ENCODE results near the gene DYRK3. TPM values are rescaled to one million over a fixed set of nuclear protein-coding genes. Genes with fewer than 3 reads are reported as not detected.
"Not testable (repeated sequence)": the region's sequence is repeated elsewhere in the genome, so short reads cannot be mapped to it uniquely, and the experiment has no call there.

Gene DYRK3
- total RNA-seq, 4 donors from 2014 or later: 0.85 to 1.8 (median 1.0) TPM

DNA sequence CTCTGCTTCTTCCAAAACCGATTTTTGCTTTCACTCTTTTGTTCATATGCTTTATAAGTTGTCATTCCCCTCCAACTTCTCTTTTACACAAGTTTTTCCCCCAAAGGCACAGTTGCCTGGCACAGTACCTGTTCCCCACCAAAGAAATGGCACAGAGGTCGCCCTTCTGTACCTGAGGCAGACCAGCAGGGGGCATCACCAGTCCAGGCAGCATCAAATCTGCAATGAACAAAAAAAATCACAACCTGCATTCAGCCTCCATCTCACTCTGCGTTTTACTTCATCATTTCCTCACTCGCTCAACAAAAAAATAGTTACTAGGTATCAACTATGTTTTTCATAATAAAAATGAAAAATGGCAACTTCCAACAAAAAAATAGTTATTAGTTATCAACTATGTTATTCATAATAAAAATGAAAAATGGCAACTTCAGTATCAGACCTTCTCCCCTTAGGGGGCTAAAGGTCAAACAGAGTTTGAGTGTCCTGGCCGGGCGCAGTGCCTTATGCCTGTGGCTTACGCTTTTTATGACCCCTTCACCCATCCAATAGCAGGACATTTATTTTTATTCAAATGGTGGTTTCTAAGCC, 27.1 kb upstream of the DYRK3 start:
- no peak overlapping the region for H3K27ac ChIP-seq
- in situ Hi-C loops (cut with MboI; ENCODE audit: low sequenced_read_pairs in 4 of 4) (no loop called here), intact Hi-C loops (cut with DNase I; ENCODE audit: low total_unique reads) (no loop called here)
- TF ChIP-seq, protein P1, sequence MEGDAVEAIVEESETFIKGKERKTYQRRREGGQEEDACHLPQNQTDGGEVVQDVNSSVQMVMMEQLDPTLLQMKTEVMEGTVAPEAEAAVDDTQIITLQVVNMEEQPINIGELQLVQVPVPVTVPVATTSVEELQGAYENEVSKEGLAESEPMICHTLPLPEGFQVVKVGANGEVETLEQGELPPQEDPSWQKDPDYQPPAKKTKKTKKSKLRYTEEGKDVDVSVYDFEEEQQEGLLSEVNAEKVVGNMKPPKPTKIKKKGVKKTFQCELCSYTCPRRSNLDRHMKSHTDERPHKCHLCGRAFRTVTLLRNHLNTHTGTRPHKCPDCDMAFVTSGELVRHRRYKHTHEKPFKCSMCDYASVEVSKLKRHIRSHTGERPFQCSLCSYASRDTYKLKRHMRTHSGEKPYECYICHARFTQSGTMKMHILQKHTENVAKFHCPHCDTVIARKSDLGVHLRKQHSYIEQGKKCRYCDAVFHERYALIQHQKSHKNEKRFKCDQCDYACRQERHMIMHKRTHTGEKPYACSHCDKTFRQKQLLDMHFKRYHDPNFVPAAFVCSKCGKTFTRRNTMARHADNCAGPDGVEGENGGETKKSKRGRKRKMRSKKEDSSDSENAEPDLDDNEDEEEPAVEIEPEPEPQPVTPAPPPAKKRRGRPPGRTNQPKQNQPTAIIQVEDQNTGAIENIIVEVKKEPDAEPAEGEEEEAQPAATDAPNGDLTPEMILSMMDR (IDR thresholded peaks at IDR 0.05 in 4 of 5, conservative IDR thresholded peaks at IDR 0.05 in 1 of 5): peak; percentile 39 to 67 (median 52)
- no peak for TF ChIP-seq POLR2A (IDR thresholded peaks at IDR 0.05)
- peaks cover 0 to 61% of the 10 kb centered on the region in 2 donors for H3K36me3 ChIP-seq
- no peaks in the 10 kb centered on the region for H3K9me3 ChIP-seq
- ATAC-seq (no peak), DNase-seq (no peak)
- H3K4me1 ChIP-seq: peaks cover 6 to 7% of the 10 kb centered on the region in 2 donors
- no peak overlapping the region for H3K4me3 ChIP-seq
- no peaks in the 10 kb centered on the region for H3K27me3 ChIP-seq

DNA sequence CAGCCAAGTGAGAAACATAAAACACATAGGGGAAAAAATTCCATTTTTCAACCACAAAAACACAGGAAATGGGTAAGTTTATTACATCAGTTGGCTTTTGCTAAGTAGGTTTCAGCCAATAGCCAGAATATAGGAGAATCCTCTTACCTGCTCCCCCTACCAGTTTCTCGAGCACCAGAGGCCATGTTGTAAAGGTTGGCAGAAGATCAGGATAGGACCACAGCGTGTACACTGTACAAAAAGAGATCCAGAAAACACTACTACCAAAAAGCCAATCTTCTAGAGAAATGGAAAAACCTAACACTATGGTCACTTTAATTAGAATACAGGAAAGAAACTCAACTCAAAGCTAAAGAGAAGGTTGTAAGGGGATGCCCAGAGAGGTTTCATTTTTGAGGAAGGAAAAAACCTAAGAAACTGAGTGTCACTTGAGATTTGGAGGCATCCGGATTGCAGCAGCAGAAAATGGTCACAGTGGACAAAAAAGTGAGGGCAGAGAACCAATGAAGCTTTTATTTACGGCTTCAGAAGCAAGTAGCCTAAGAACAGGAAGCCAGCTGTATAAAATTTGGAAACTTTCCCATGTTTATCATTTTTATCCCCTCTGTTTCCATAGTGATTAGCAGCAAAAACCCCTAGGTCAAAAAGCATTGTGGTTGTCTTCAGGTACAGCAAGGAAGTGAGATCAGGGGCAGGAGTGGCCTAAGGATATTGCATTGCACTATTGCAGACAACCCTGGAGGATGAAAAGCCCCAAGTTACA, 25.9 kb upstream of the DYRK3 start:
- in situ Hi-C loops (cut with MboI; ENCODE audit: low sequenced_read_pairs in 4 of 4): no loop called here
- peaks cover 6 to 7% of the 10 kb centered on the region in 2 donors for H3K4me1 ChIP-seq
- intact Hi-C loops (cut with DNase I; ENCODE audit: low total_unique reads): no loop called here
- ATAC-seq (no peak), DNase-seq (no peak)
- H3K9me3 ChIP-seq: no peaks in the 10 kb centered on the region
- H3K36me3 ChIP-seq: peaks cover 0 to 49% of the 10 kb centered on the region in 2 donors
- no peak for TF ChIP-seq POLR2A (IDR thresholded peaks at IDR 0.05)
- TF ChIP-seq, protein P1 (IDR thresholded peaks at IDR 0.05 in 4 of 5, conservative IDR thresholded peaks at IDR 0.05 in 1 of 5): no peak
- no peaks in the 10 kb centered on the region for H3K27me3 ChIP-seq
- no peak overlapping the region for H3K27ac ChIP-seq
- H3K4me3 ChIP-seq: no peak overlapping the region

DNA sequence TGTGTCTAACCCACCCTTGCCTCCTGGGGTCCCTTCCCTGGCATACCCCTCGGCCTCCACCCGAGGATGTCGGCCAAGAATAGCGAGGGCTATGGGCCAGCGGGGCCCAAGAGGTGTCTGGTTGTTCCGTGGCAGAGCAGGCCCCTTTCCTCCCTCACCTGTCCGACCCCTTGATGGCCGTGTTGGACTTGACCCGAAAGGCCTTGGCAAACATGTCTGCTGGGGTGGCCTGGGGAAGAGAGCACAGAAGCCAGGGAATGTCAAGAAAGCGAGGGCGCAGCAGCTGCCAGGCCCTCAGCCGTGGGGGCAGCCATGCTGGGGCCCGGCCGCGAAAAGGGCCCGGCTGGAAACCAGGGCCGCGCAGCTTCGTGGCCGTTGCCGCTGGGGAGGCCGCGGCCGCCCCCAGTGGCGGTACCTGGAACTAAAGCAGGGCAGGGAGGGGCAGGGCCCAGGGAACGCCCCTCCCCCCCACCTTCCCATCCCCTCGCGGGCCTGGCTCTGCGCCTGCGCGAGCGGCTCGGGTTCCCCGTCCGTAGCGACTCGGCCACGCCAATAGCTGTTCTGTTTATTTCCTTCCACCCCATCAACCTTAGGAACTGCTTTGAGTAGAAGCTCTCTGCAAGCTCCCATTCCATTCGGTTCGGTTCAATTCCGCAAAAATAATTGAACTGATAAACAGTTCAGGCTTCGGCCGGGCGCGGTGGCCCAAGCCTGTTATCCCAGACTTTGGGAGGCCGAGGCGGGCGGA, 23.0 kb upstream of the DYRK3 start, which contains the start of gene EIF2D:
TSS of gene EIF2D (minus strand) at position 337 of the 748 bp plus-strand sequence. CDS start at position 214, 123 bp downstream.
- in situ Hi-C loops (cut with MboI; ENCODE audit: low sequenced_read_pairs in 4 of 4): no loop called here

DNA sequence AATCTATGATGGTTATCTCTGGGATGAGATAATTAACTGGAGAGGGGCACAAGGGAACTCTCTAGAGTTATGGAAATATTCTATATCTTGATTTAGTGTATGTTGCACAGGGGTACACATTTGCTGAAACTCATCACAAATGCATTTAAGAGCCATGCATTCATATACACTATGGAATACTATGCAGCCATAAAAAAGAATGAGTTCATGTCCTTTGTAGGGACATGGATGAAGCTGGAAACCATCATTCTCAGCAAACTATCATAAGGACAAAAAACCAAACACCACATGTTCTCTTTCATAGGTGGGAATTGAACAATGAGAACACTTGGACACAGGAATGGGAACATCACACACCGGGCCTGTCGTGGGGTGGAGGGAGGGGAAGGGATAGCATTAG, 8.9 kb upstream of the DYRK3 start:
- H3K9me3 ChIP-seq; H3K27me3 ChIP-seq; H3K4me1 ChIP-seq; DNase-seq; H3K36me3 ChIP-seq; H3K27ac ChIP-seq; intact Hi-C loops (cut with DNase I; ENCODE audit: low total_unique reads); H3K4me3 ChIP-seq; ATAC-seq: not testable (repeated sequence)
- in situ Hi-C loops (cut with MboI; ENCODE audit: low sequenced_read_pairs in 4 of 4): loop anchor here in 1 of 4 donors (25.0 kb wide), 1 partner anchor 436 kb away; the partner anchor contains the start of genes PFKFB2 and YOD1

More for the DNA sequence above, 23.0 kb upstream of the DYRK3 start, which contains the start of gene EIF2D:
- intact Hi-C loops (cut with DNase I; ENCODE audit: low total_unique reads): loop anchor here (1.0 kb wide), 1 partner anchor 23 kb away; the partner anchor contains the start of gene DYRK3
- peaks cover 0 to 20% of the 10 kb centered on the region in 2 donors for H3K36me3 ChIP-seq
- no peaks in the 10 kb centered on the region for H3K27me3 ChIP-seq
- H3K4me1 ChIP-seq: peaks cover 6 to 7% of the 10 kb centered on the region in 2 donors
- peak; percentile 87 to 93 for DNase-seq
- peak within 1 kb of the TSS; percentile 90 to 92 (median 90) for H3K27ac ChIP-seq
- ATAC-seq: peak; percentile 97 to 99
- TF ChIP-seq, protein P1 (IDR thresholded peaks at IDR 0.05 in 4 of 5, conservative IDR thresholded peaks at IDR 0.05 in 1 of 5): peak; percentile 96 to 100 (median 99)
- peak; percentile 56 to 66 for TF ChIP-seq POLR2A (IDR thresholded peaks at IDR 0.05)
- H3K4me3 ChIP-seq: peak within 1 kb of the TSS; percentile 77 to 87 (median 80)
- H3K9me3 ChIP-seq: no peaks in the 10 kb centered on the region
